HG03039 (cell line): ENCODE measurements around the gene TFPI2.

Experiments
- ATAC-seq: cut with Tn5 transposase; IDR thresholded peaks from one replicate; pipeline ENCODE4 v1.9.1; 2021; ENCODE audit warnings: mild to moderate bottlenecking, moderate library complexity; ENCODE audit not compliant: unreplicated experiment

TFPI2 gene

GRCh38 chr7:93910076-93910994 is 19.8 kb upstream of the TFPI2 start:
- no peak for ATAC-seq

- no peak for ATAC-seq
These were observed 15.7 kb upstream of the TFPI2 start, which contains the start of gene GNGT1 for GRCh38 chr7:93906267-93906666. TSS of gene GNGT1 (plus strand) at chr7:93906567. CDS start at chr7:93906747, 180 bp downstream.

GRCh38 chr7:93902777-93903423 is 12.3 kb upstream of the TFPI2 start:
- ATAC-seq: no peak

- ATAC-seq: no peak
These were observed 7.1 kb upstream of the TFPI2 start for GRCh38 chr7:93897680-93898079.

GRCh38 chr7:93895859-93896600 is 5.5 kb upstream of the TFPI2 start:
- ATAC-seq: no peak

- ATAC-seq: no peak
These were observed 4.5 kb upstream of the TFPI2 start for GRCh38 chr7:93894966-93895640.

GRCh38 chr7:93894426-93894825 is 3.9 kb upstream of the TFPI2 start:
- no peak for ATAC-seq

GRCh38 chr7:93890041-93890463 is 501 bp downstream of the TFPI2 start:
- no peak for ATAC-seq

- no peak for ATAC-seq
These were observed 1.3 kb downstream of the TFPI2 start for GRCh38 chr7:93889261-93889660.

- ATAC-seq: no peak
These were observed 6.0 kb downstream of the TFPI2 start for GRCh38 chr7:93884541-93884940.

GRCh38 chr7:93883917-93884345 is 6.6 kb downstream of the TFPI2 start:
- no peak for ATAC-seq

- ATAC-seq: no peak
These were observed 7.3 kb downstream of the TFPI2 start for GRCh38 chr7:93883078-93883916.

- ATAC-seq: no peak
These were observed 8.1 kb downstream of the TFPI2 start for GRCh38 chr7:93882468-93882867.

- ATAC-seq: no peak
These were observed 11.2 kb downstream of the TFPI2 start for GRCh38 chr7:93879356-93879755.

GRCh38 chr7:93877742-93878141 is 12.8 kb downstream of the TFPI2 start:
- ATAC-seq: no peak

GRCh38 chr7:93873998-93874574 is 16.5 kb downstream of the TFPI2 start:
- ATAC-seq: no peak

GRCh38 chr7:93866886-93867285 is 23.7 kb downstream of the TFPI2 start:
- no peak for ATAC-seq

- no peak for ATAC-seq
These were observed 27.9 kb downstream of the TFPI2 start for GRCh38 chr7:93862651-93863050.

- ATAC-seq: no peak
These were observed 29.1 kb downstream of the TFPI2 start for GRCh38 chr7:93861325-93861949.
